ENCODE data around the gene MAML3. TPM values are rescaled to one million over a fixed set of nuclear protein-coding genes. Genes with fewer than 3 reads are reported as not detected.

MAML3 gene
- total RNA-seq, 2 donors from 2014 or later, result 6.3 to 6.5 TPM

GRCh38 chr4:140061194-140061593, 92.8 kb downstream of the MAML3 start:
- no peak for DNase-seq (ENCODE audit: low spot score)
- intact Hi-C loops (cut with DNase I), result no loop called here

GRCh38 chr4:140059159-140059558, 94.8 kb downstream of the MAML3 start:
- intact Hi-C loops (cut with DNase I), result no loop called here
- DNase-seq (ENCODE audit: low spot score), result no peak

- no peak for DNase-seq (ENCODE audit: low spot score)
- intact Hi-C loops (cut with DNase I), result no loop called here
These were observed 96.3 kb downstream of the MAML3 start for GRCh38 chr4:140057701-140058100.

- no peak for DNase-seq (ENCODE audit: low spot score)
- intact Hi-C loops (cut with DNase I), result no loop called here
These were observed 98.0 kb downstream of the MAML3 start for GRCh38 chr4:140056015-140056414.

- intact Hi-C loops (cut with DNase I), result no loop called here
- no peak for DNase-seq (ENCODE audit: low spot score)
These were observed 99.1 kb downstream of the MAML3 start for GRCh38 chr4:140054861-140055260.

- DNase-seq (ENCODE audit: low spot score), result no peak
- intact Hi-C loops (cut with DNase I), result no loop called here
These were observed 100.8 kb downstream of the MAML3 start for GRCh38 chr4:140053185-140053584.

GRCh38 chr4:140052050-140052449, 101.9 kb downstream of the MAML3 start:
- no peak for DNase-seq (ENCODE audit: low spot score)
- intact Hi-C loops (cut with DNase I), result no loop called here

- DNase-seq (ENCODE audit: low spot score), result no peak
- intact Hi-C loops (cut with DNase I), result loop anchor here (5.0 to 10.0 kb wide), 3 partner anchors 102 to 315 kb away; partner anchors contain the start of gene MAML3 (in 2 of the 2)
These were observed 103.9 kb downstream of the MAML3 start for GRCh38 chr4:140049849-140050637.

GRCh38 chr4:140049024-140049848, 104.7 kb downstream of the MAML3 start:
- DNase-seq (ENCODE audit: low spot score), result no peak
- intact Hi-C loops (cut with DNase I), result loop anchor here (5.0 to 10.0 kb wide), 3 partner anchors 103 to 314 kb away; partner anchors contain the start of gene MAML3 (in 2 of the 2)

- no peak for DNase-seq (ENCODE audit: low spot score)
- intact Hi-C loops (cut with DNase I), result loop anchor here (5.0 to 10.0 kb wide), 3 partner anchors 104 to 314 kb away; partner anchors contain the start of gene MAML3 (in 2 of the 2)
These were observed 105.5 kb downstream of the MAML3 start for GRCh38 chr4:140048419-140048995.

GRCh38 chr4:140047786-140048185, 106.2 kb downstream of the MAML3 start:
- DNase-seq (ENCODE audit: low spot score), result no peak
- intact Hi-C loops (cut with DNase I), result loop anchor here (5.0 to 10.0 kb wide), 3 partner anchors 105 to 313 kb away; partner anchors contain the start of gene MAML3 (in 2 of the 2)

GRCh38 chr4:140047017-140047640, 106.9 kb downstream of the MAML3 start:
- intact Hi-C loops (cut with DNase I), result loop anchor here (5.0 to 10.0 kb wide), 3 partner anchors 105 to 312 kb away; partner anchors contain the start of gene MAML3 (in 2 of the 2)
- no peak for DNase-seq (ENCODE audit: low spot score)

- no peak for DNase-seq (ENCODE audit: low spot score)
- intact Hi-C loops (cut with DNase I), result loop anchor here (5.0 to 10.0 kb wide), 3 partner anchors 106 to 312 kb away; partner anchors contain the start of gene MAML3 (in 2 of the 2)
These were observed 107.4 kb downstream of the MAML3 start for GRCh38 chr4:140046543-140046942.

GRCh38 chr4:140046016-140046415, 108.0 kb downstream of the MAML3 start:
- intact Hi-C loops (cut with DNase I), result loop anchor here (5.0 to 10.0 kb wide), 3 partner anchors 106 to 311 kb away; partner anchors contain the start of gene MAML3 (in 2 of the 2)
- DNase-seq (ENCODE audit: low spot score), result no peak

- intact Hi-C loops (cut with DNase I), result loop anchor here (10.0 kb wide), 2 partner anchors 110 to 310 kb away; partner anchors contain the start of gene MAML3 (in 1 of the 2)
- no peak for DNase-seq (ENCODE audit: low spot score)
These were observed 109.6 kb downstream of the MAML3 start for GRCh38 chr4:140044337-140044902.

- no peak for DNase-seq (ENCODE audit: low spot score)
- intact Hi-C loops (cut with DNase I), result loop anchor here (10.0 kb wide), 2 partner anchors 112 to 308 kb away; partner anchors contain the start of gene MAML3 (in 1 of the 2)
These were observed 111.3 kb downstream of the MAML3 start for GRCh38 chr4:140042634-140043033.

GRCh38 chr4:140038031-140038533, 115.9 kb downstream of the MAML3 start:
- DNase-seq (ENCODE audit: low spot score), result no peak
- intact Hi-C loops (cut with DNase I), result no loop called here

GRCh38 chr4:140037353-140038030, 116.5 kb downstream of the MAML3 start:
- DNase-seq (ENCODE audit: low spot score), result no peak
- intact Hi-C loops (cut with DNase I), result no loop called here

All from posterior vena cava (tissue), 2 donors.